Activated CD8-positive, alpha-beta T cell treated with anti-CD3 and anti-CD28 coated beads, Interleukin-2, amount 10 ng/mL, durations not matched to agents 7 days and 5 days (primary cell): ENCODE measurements around the gene SEPTIN7. TPM values are rescaled to one million over a fixed set of nuclear protein-coding genes. Genes with fewer than 3 reads are reported as not detected.

Experiments
- ATAC-seq: fragments of 150-1000 bp; cut with Tn5 transposase; one replicate; pipeline ENCODE4 v1.10.0; 2021; ENCODE audit warnings: moderate library complexity
- CTCF ChIA-PET: fragments of 350-600 bp; sonication (Branson Sonifier 250); formaldehyde crosslinking; loops from one replicate; lab custom pipeline; 2021; ENCODE audit warnings: antibody characterized with exemption; lab: Charles Lee
- POLR2A ChIA-PET: fragments of 350-600 bp; sonication (Branson Sonifier 250); formaldehyde crosslinking; loops from one replicate; lab custom pipeline; 2021; ENCODE audit warnings: antibody characterized with exemption; lab: Charles Lee
- DNase-seq: peaks from one replicate; pipeline ENCODE4 v3.0.0-alpha.2; 2020
- H3K27ac Mint-ChIP-seq: one replicate; pipeline ENCODE4 v1.8.0; 2021; ENCODE audit warnings: mild to moderate bottlenecking, mixed read lengths
- H3K27me3 Mint-ChIP-seq: one replicate; pipeline ENCODE4 v1.8.0; 2021; ENCODE audit warnings: low read depth, mixed read lengths
- H3K36me3 Mint-ChIP-seq: one replicate; pipeline ENCODE4 v1.8.0; 2021; ENCODE audit warnings: low read depth, mixed read lengths
- H3K4me1 Mint-ChIP-seq: one replicate; pipeline ENCODE4 v1.8.0; 2021; ENCODE audit warnings: low read depth, mixed read lengths
- H3K4me3 Mint-ChIP-seq: one replicate; pipeline ENCODE4 v1.8.0; 2021; ENCODE audit warnings: mild to moderate bottlenecking, mixed read lengths
- H3K9me3 Mint-ChIP-seq: one replicate; pipeline ENCODE4 v1.8.0; 2022; ENCODE audit warnings: mixed read lengths; ENCODE audit not compliant: insufficient read depth
- total RNA-seq, 2 experiments: library from RNA; stranded (reverse); gene quantifications; one replicate each; pipeline ENCODE4 v1.2.3, GENCODE V29; 2021

SEPTIN7 gene
- total RNA-seq, 2 experiments from 2014 or later = 269 to 272 TPM

DNA sequence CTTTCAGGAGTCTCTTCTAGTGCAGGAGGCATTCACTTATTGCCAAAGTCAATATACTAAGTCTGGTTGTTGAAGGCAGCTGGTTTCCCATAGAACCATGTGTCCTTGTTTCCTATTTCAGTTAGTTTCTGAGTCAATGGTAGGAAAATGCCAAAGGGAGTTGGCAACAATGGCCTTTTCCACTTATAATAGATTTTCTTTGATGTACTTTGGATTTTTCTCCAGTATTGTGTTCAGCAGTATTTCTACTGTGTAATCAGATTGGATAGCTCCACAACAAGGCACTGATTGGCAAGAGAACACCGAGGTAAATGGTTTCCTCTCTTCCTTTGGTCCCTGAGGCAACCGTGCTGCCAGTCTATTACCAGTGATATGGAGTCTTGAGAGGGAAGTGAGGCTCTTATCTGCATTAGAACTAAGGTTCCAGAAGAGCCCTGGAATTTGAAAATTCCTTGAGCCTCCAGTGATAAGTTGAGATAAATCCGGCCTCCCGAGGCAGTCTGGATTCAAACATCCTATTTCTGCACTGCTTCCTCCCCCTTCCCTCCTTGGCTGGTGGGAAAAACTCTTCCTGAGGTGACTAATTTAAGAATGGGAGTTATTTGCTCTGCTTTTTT, 7.9 kb upstream of the SEPTIN7 start:
- H3K27me3 Mint-ChIP-seq = peaks cover 8% of the 10 kb centered on the region
- DNase-seq (no peak), ATAC-seq (no peak)
- peaks cover 4% of the 10 kb centered on the region for H3K36me3 Mint-ChIP-seq
- no peak overlapping the region for H3K4me3 Mint-ChIP-seq
- CTCF ChIA-PET = no interaction called here
- H3K9me3 Mint-ChIP-seq = peaks cover 9% of the 10 kb centered on the region
- POLR2A ChIA-PET = no interaction called here
- H3K4me1 Mint-ChIP-seq = no peaks in the 10 kb centered on the region
- H3K27ac Mint-ChIP-seq = no peak overlapping the region

DNA sequence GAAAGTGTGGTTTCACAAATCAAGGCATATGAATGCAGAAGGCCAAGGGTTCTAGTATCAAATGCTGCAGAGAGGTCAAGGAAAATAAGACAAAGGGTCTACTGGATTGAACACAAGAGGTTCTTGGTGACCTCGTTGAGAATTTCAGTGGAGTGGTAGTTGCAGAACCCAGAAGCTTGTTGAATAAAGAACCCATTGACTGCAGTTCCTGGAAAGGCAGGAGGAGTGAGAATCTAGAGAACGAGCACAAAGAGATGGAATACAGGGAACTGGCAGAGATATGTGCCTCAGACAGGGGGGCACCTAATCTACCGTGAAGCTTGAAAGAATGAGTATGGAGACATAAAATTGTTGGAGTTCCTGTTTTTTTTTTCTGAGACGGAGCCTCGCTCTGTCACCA, 3.5 kb upstream of the SEPTIN7 start:
- H3K36me3 Mint-ChIP-seq = peaks cover 7% of the 10 kb centered on the region
- no peak overlapping the region for H3K27ac Mint-ChIP-seq
- H3K4me1 Mint-ChIP-seq = peaks cover 8% of the 10 kb centered on the region
- peaks cover 8% of the 10 kb centered on the region for H3K27me3 Mint-ChIP-seq
- ChIA-PET CTCF (interaction anchor here (1.1 kb wide), 1 partner anchor 117 kb away, joined by 3 read pairs; no protein-coding TSS in a partner anchor), POLR2A (no interaction called here)
- peaks cover 9% of the 10 kb centered on the region for H3K9me3 Mint-ChIP-seq
- no peak for ATAC-seq
- no peak overlapping the region for H3K4me3 Mint-ChIP-seq
- DNase-seq = no peak

DNA sequence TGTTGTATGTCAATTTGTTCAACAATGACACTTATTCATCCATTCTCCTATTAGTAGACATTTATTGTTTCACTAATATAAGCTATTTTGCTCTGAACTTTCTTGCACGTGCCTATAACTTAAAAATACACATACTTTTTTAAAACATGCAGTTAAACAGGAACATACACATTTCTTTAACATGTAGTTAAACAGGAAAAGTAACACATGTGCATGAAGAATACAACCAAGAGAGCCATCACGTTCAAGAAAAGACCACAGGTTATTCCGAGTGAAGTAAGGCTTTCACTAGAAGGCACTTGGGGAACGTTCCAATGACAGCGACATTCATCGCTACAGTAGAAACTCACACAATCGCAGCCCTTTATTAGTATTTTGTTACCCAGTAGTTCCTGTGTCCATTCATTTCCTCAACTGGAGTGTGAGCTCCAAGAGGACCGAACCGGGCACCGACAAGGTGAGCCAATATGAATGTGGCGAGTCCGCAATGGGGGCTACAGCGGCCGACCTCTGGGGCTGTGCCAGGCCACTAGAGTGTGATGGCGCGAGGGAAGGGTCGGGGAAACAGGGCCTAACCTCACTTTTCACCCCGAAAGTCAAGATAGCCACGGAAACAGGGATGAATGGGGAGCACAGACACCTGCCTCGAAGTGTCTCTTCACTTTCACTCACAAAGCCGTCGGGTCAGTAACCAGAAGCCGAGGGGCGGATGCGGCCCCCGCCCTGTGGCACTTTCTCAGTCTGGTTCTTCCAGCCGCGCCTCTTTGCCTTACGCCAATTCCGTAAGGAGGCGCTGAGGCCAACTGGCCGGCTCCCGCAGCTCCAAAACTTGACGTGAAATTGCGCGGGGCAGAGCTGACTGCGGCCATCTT, 775 bp upstream of the SEPTIN7 start:
- peak overlapping the region; percentile 99 for H3K27ac Mint-ChIP-seq
- peaks cover 24% of the 10 kb centered on the region for H3K36me3 Mint-ChIP-seq
- peak overlapping the region; percentile 98 for H3K4me3 Mint-ChIP-seq
- POLR2A ChIA-PET = interaction anchor here (0.6 to 5.8 kb wide), 27 partner anchors 9 to 590 kb away, joined by 3 to 132 read pairs (median 5); partner anchors contain the start of gene HERPUD2
- H3K27me3 Mint-ChIP-seq = peaks cover 4% of the 10 kb centered on the region
- DNase-seq (peak; percentile 90), ATAC-seq (peak; percentile 59)
- H3K4me1 Mint-ChIP-seq = peaks cover 33% of the 10 kb centered on the region
- no peaks in the 10 kb centered on the region for H3K9me3 Mint-ChIP-seq
- CTCF ChIA-PET = interaction anchor here (0.6 to 2.7 kb wide), 18 partner anchors 8 to 566 kb away, joined by 3 to 15 read pairs (median 4); a partner anchor contains a TSS

DNA sequence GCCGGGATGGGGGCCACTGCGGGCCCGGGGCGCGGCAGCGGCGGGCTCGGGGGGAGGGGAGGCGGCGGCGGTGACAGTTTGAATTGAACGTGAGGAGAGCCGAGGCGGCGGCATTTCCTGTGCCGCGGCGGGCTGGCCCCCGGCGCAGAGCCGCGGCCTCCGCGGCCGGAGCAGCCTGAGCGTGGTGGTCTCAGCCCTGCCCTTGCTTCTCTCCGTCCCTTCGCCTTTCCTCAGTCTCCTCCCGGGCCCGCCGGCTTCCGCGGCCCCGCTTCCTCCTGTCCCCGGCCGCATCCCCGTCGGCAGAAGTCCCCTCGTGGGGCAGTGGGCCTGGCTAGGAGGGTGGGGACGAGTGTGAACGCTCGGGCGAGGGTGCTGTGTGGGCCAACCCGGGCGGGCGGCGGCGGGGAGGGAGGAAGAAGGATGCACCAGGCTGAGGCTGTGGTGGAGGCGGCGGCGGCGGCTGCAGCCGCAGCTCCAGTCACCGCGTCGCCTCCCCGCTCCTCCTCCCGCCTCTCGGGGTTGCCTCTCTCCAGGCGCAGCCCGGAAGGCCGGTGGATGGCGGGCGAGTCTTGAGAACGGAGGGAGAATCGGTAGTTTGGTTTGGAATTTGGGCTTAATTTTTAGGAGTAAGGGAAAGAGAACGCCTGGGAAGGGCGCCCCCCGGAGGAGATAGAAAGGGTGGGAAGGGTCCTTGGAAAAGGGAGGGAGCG, 690 bp downstream of the SEPTIN7 start:
- H3K4me1 Mint-ChIP-seq = peaks cover 45% of the 10 kb centered on the region
- H3K9me3 Mint-ChIP-seq = no peaks in the 10 kb centered on the region
- peak overlapping the region; percentile 98 for H3K4me3 Mint-ChIP-seq
- POLR2A ChIA-PET = interaction anchor here (0.7 to 5.8 kb wide), 20 partner anchors 8 to 485 kb away, joined by 3 to 132 read pairs (median 5); partner anchors contain the start of gene HERPUD2
- DNase-seq (peak; percentile 83), ATAC-seq (peak; percentile 49)
- peaks cover 2% of the 10 kb centered on the region for H3K27me3 Mint-ChIP-seq
- H3K27ac Mint-ChIP-seq = peak overlapping the region; percentile 99
- peaks cover 32% of the 10 kb centered on the region for H3K36me3 Mint-ChIP-seq
- CTCF ChIA-PET = interaction anchor here (0.7 to 2.7 kb wide), 18 partner anchors 10 to 164 kb away, joined by 3 to 15 read pairs (median 4); no protein-coding TSS in a partner anchor

DNA sequence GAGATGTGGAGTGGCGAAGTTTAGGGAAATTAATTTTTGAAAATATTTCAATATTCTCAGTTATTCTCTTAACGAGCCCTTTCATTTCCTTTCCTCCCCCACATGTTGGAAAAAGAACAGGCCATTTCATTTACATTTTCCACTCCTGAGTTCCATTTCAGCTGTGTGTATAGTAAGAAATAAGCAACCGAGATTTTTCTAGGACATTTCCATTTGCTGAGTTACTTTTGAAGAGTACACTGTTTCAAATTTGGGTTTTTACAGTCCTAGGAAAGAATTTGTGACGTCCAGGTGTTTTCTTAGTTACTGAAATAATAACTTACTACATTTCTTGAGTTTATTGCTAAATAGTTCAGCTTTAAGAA, 1.2 kb downstream of the SEPTIN7 start:
- Mint-ChIP-seq H3K4me3 (peak overlapping the region; percentile 98), H3K27me3 (no peaks in the 10 kb centered on the region), H3K4me1 (peaks cover 49% of the 10 kb centered on the region), H3K9me3 (no peaks in the 10 kb centered on the region), H3K36me3 (peaks cover 33% of the 10 kb centered on the region), H3K27ac (peak overlapping the region; percentile 99)
- POLR2A ChIA-PET = interaction anchor here (0.7 to 5.8 kb wide), 6 partner anchors 74 to 485 kb away, joined by 4 to 132 read pairs (median 10); partner anchors contain the start of gene HERPUD2
- CTCF ChIA-PET = interaction anchor here (1.1 to 2.9 kb wide), 9 partner anchors 23 to 115 kb away, joined by 3 to 13 read pairs (median 5); no protein-coding TSS in a partner anchor
- ATAC-seq (no peak), DNase-seq (no peak)

DNA sequence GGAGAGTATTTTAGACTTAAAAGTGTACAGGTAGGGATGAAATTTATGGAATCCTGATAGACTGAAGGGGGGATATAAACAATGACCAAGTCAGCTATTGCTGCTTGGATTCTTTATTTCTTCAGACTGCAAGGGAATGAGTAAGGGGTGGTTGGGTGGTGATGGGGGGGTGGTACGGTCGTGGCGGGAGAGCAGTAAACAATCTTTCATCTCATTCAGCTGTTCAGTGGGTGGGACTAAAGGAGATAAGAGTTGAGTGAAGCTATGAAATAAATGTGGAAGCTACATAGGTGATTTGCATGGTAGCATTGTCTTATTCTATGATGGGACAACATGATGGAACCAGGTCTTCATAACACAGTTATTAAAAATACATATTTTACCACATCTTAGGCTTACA, 1.8 kb downstream of the SEPTIN7 start:
- H3K4me3 Mint-ChIP-seq = peak overlapping the region; percentile 98
- ChIA-PET POLR2A (interaction anchor here (0.7 to 5.8 kb wide), 3 partner anchors 80 to 108 kb away, joined by 4 to 132 read pairs (median 4); partner anchors contain the start of gene HERPUD2), CTCF (interaction anchor here (0.6 to 2.9 kb wide), 9 partner anchors 10 to 115 kb away, joined by 3 to 13 read pairs (median 5); no protein-coding TSS in a partner anchor)
- no peaks in the 10 kb centered on the region for H3K27me3 Mint-ChIP-seq
- ATAC-seq (no peak), DNase-seq (no peak)
- no peaks in the 10 kb centered on the region for H3K9me3 Mint-ChIP-seq
- H3K4me1 Mint-ChIP-seq = peaks cover 49% of the 10 kb centered on the region
- H3K27ac Mint-ChIP-seq = peak overlapping the region; percentile 99
- peaks cover 33% of the 10 kb centered on the region for H3K36me3 Mint-ChIP-seq

DNA sequence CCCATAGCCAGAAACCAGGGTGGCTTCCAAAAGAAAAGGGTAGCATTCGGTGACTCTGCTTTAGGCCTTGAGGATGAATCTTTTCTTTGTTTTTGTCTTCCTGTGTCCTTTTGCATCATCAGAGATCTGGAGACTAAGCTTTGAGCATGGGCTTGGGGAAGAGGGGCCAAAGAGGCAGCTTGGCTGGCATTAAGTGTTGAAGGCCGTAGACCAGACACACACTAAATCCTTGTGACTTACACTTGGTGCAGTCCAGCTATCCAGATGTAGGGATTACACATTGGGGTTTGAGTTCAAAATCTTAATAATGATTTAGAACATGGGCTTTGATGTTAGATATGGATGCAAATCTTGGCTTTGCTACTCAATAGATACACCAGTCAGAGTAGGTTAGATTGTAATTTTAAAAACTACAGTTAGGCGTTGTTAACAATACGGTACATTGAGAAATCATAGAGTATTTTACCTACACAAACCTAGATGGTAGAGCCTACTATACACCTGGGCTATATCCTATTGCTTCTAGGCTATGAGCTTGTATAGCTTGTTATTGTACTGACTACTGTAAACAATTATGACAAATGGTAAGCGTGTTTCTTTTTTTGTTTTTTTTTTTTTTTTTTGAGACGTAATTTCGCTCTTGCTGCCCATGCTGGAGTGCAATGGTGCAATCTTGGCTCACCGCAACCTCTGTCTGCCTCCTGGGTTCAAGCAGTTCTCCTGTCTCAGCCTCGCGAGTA, 3.5 kb downstream of the SEPTIN7 start:
- ChIA-PET CTCF (interaction anchor here (2.9 kb wide), 1 partner anchor 102 kb away, joined by 8 read pairs; no protein-coding TSS in a partner anchor), POLR2A (interaction anchor here (0.6 to 5.8 kb wide), 2 partner anchors 110 to 1537 kb away, joined by 3 to 132 read pairs; partner anchors contain the start of gene HERPUD2)
- H3K9me3 Mint-ChIP-seq = peaks cover 7% of the 10 kb centered on the region
- DNase-seq = no peak
- H3K27ac Mint-ChIP-seq = no peak overlapping the region
- ATAC-seq = no peak
- H3K27me3 Mint-ChIP-seq = no peaks in the 10 kb centered on the region
- peaks cover 47% of the 10 kb centered on the region for H3K36me3 Mint-ChIP-seq
- no peak overlapping the region for H3K4me3 Mint-ChIP-seq
- peaks cover 60% of the 10 kb centered on the region for H3K4me1 Mint-ChIP-seq

DNA sequence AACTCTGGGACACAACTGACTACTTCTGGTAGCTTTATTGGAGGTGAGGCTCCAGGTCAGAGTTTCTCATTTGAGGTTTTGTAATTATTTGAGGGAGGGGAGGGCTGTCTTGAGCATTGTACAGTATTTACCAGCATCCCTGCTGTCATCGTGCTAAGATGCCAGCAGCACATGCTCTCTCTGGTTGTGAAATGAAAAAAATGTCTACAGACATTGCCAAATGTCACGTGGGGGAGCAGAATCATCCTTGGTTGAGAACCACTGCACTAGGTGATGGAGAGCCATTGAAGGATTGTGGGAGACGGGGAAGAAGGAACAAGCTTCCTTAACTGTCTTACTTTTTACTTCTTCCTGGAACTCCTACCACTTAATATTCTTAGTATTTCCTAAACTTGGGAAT, 5.0 kb downstream of the SEPTIN7 start:
- Mint-ChIP-seq H3K9me3 (peaks cover 7% of the 10 kb centered on the region), H3K27ac (no peak overlapping the region), H3K4me1 (peaks cover 66% of the 10 kb centered on the region), H3K4me3 (no peak overlapping the region), H3K36me3 (peaks cover 58% of the 10 kb centered on the region), H3K27me3 (no peaks in the 10 kb centered on the region)
- DNase-seq = no peak
- no peak for ATAC-seq
- POLR2A ChIA-PET = interaction anchor here (1.1 kb wide), 1 partner anchor 111 kb away, joined by 6 read pairs; the partner anchor contains the start of gene HERPUD2
- CTCF ChIA-PET = no interaction called here

DNA sequence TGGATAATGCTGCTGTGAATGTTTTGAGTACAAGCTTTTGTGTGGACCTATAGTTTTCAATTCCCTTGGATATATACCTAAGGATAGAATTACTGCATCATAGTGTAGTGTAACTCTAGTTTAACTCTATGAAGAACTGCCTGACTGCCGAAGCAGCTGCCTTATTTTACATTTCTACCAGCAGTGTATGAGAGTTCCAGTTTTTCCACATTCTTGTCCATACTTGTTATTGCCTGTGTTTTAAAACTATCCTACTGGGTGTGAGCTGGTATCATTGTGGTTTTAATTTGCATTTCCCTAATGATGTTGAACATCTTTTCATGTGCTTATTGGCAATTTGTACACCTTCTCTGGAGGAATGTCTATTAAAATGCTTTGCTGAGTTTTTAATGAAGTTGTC, 15.7 kb downstream of the SEPTIN7 start:
- POLR2A ChIA-PET = no interaction called here
- no peaks in the 10 kb centered on the region for H3K27me3 Mint-ChIP-seq
- CTCF ChIA-PET = no interaction called here
- H3K27ac Mint-ChIP-seq = no peak overlapping the region
- H3K4me1 Mint-ChIP-seq = peaks cover 54% of the 10 kb centered on the region
- H3K9me3 Mint-ChIP-seq = peaks cover 39% of the 10 kb centered on the region
- peaks cover 70% of the 10 kb centered on the region for H3K36me3 Mint-ChIP-seq
- DNase-seq = no peak
- no peak for ATAC-seq
- H3K4me3 Mint-ChIP-seq = no peak overlapping the region

DNA sequence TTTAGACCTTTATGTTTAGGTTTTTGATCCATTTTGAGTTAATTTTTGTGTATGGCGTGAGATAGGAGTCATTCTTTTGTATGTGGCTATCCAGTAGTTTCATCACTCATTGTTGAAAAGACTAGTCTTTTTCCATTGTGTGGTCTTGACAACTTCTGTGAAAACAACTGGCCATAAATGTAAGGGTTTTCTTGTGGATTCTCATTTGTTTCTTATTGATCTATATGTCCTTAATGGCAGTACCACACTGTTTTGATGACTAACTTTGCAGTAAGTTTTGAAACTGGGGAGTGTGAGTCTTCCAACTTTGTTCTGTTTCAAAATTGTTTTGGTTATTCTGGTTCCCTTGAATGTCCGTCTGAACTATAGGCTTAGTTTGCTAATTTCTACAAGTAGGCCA, 16.3 kb downstream of the SEPTIN7 start:
- peaks cover 70% of the 10 kb centered on the region for H3K36me3 Mint-ChIP-seq
- no peak overlapping the region for H3K4me3 Mint-ChIP-seq
- peaks cover 53% of the 10 kb centered on the region for H3K4me1 Mint-ChIP-seq
- DNase-seq = no peak
- H3K27me3 Mint-ChIP-seq = no peaks in the 10 kb centered on the region
- H3K9me3 Mint-ChIP-seq = peaks cover 39% of the 10 kb centered on the region
- CTCF ChIA-PET = no interaction called here
- ATAC-seq = no peak
- no peak overlapping the region for H3K27ac Mint-ChIP-seq
- POLR2A ChIA-PET = no interaction called here
